Calu3 (cell line): ENCODE results near the gene CCDC92. TPM values are rescaled to one million over a fixed set of nuclear protein-coding genes. Genes with fewer than 3 reads are reported as not detected.

Source experiments
- BruUV-seq: library from RNA; stranded (reverse); fragments of 400-500 nt; replicated peaks from 2 replicates; lab custom pipeline; 2021; lab: Mats Ljungman, UMichigan
- CTCF ChIA-PET: fragments of 300-600 bp; sonication (Branson Sonifier 250); formaldehyde crosslinking; loops from one replicate; lab custom pipeline; 2022; ENCODE audit warnings: antibody characterized with exemption; lab: Charles Lee
- DNase-seq: peaks from one replicate; pipeline ENCODE4 v3.0.0; 2022
- H3K27ac Mint-ChIP-seq: one replicate; pipeline ENCODE4 v1.8.0; 2022; ENCODE audit warnings: mixed read lengths; ENCODE audit not compliant: unreplicated experiment
- H3K27me3 Mint-ChIP-seq: one replicate; pipeline ENCODE4 v1.8.0; 2022; ENCODE audit warnings: mixed read lengths; ENCODE audit not compliant: unreplicated experiment
- H3K36me3 Mint-ChIP-seq: one replicate; pipeline ENCODE4 v1.8.0; 2022; ENCODE audit warnings: mild to moderate bottlenecking, moderate library complexity, mixed read lengths; ENCODE audit not compliant: insufficient read depth, unreplicated experiment
- H3K4me1 Mint-ChIP-seq: one replicate; pipeline ENCODE4 v1.8.0; 2022; ENCODE audit warnings: mild to moderate bottlenecking, low read depth, mixed read lengths; ENCODE audit not compliant: unreplicated experiment
- H3K4me3 Mint-ChIP-seq: one replicate; pipeline ENCODE4 v1.8.0; 2022; ENCODE audit warnings: mild to moderate bottlenecking, low read depth, moderate library complexity, mixed read lengths; ENCODE audit not compliant: unreplicated experiment
- H3K9me3 Mint-ChIP-seq: one replicate; pipeline ENCODE4 v1.8.0; 2022; ENCODE audit warnings: low read depth, mixed read lengths; ENCODE audit not compliant: unreplicated experiment
- intact Hi-C: fragments of 100-400 bp; cut with micrococcal nuclease; formaldehyde crosslinking; loops from one replicate; pipeline ENCODE4 v1.10.0; 2022; ENCODE audit not compliant: unreplicated experiment
- total RNA-seq: library from RNA; stranded (reverse); gene quantifications from 2 replicates; pipeline ENCODE4 v1.2.3, GENCODE V29; 2022
- TF ChIP-seq, protein P1 (sequence below): fragments of 200-600 bp; IDR thresholded peaks from one replicate; pipeline ENCODE4 v1.8.0; 2022; ENCODE audit warnings: antibody characterized with exemption; ENCODE audit not compliant: unreplicated experiment

The CCDC92 gene
- total RNA-seq, 1 experiment from 2014 or later: 35.0 TPM

DNA sequence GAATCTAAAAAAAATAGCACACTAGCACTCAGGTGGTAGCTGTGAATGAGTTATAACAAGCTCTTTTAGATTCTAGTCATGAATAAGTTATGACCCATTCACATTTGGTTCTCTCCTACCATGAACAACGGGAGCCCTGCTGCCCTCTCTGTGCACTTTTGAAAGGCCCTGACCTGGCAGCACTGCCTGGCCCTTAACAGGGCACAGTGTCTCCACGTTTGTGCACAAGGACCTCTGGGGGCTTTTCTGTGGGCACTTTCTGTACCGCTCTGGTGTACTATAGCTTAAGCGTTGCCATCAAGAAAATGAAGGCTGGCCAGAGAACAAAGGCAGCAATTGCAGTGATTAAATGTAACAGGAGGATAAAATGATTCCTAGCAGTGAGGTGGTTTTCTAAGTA, 21.2 kb downstream of the CCDC92 start:
- no TSS peak for BruUV-seq
- H3K4me3 Mint-ChIP-seq: no peak overlapping the region
- no peak overlapping the region for H3K27ac Mint-ChIP-seq
- TF ChIP-seq, protein P1, sequence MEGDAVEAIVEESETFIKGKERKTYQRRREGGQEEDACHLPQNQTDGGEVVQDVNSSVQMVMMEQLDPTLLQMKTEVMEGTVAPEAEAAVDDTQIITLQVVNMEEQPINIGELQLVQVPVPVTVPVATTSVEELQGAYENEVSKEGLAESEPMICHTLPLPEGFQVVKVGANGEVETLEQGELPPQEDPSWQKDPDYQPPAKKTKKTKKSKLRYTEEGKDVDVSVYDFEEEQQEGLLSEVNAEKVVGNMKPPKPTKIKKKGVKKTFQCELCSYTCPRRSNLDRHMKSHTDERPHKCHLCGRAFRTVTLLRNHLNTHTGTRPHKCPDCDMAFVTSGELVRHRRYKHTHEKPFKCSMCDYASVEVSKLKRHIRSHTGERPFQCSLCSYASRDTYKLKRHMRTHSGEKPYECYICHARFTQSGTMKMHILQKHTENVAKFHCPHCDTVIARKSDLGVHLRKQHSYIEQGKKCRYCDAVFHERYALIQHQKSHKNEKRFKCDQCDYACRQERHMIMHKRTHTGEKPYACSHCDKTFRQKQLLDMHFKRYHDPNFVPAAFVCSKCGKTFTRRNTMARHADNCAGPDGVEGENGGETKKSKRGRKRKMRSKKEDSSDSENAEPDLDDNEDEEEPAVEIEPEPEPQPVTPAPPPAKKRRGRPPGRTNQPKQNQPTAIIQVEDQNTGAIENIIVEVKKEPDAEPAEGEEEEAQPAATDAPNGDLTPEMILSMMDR: no peak
- H3K9me3 Mint-ChIP-seq: no peaks in the 10 kb centered on the region
- H3K4me1 Mint-ChIP-seq: no peaks in the 10 kb centered on the region
- intact Hi-C loops: no loop called here
- H3K36me3 Mint-ChIP-seq: no peaks in the 10 kb centered on the region
- CTCF ChIA-PET: no interaction called here
- no peak for DNase-seq
- H3K27me3 Mint-ChIP-seq: no peaks in the 10 kb centered on the region

DNA sequence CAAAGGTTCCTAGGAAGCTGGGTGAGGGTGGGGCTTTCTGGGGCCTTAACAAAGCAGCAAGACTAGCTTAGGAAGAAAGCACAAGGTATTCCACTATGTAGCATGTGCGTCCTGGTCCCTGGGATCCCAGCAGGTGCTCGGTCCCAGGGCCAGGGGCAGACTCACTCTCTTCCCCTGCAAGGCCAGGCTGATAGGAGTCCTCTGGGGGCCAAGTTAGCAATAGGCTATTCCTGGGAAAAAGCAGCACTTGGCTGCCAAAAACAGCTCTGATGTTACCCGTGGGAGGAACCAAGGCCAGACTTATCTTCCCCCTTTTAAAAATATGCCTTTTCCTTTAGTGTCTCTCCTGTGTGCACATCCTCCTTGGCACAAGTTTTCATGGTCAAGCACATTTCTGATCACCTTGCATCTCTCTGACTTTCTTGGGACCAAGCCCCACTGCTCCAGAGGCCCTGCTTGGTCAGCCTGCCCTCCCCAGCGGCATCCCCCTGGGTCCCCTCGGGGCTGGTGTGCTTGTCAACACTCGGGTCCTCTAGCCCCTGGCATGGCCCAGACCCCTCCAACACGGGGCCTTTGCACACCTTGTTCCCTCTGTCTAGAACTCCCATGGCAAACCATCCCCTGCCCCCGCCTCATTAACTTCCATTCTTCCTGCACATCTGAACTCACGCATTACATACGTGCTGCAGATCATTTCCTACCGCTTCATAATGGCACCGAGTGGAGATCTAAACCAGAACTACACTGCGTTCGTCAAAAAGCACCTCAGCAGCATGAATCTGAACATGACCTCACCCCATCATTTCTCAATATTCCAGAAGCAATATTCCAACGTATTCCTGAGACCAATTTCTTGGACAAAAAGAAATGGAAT, 21.9 kb downstream of the CCDC92 start:
- TF ChIP-seq, protein P1: no peak
- Mint-ChIP-seq H3K36me3 (no peaks in the 10 kb centered on the region), H3K4me1 (no peaks in the 10 kb centered on the region), H3K9me3 (no peaks in the 10 kb centered on the region), H3K27ac (no peak overlapping the region), H3K27me3 (no peaks in the 10 kb centered on the region), H3K4me3 (no peak overlapping the region)
- DNase-seq: no peak
- CTCF ChIA-PET: no interaction called here
- no TSS peak for BruUV-seq
- intact Hi-C loops: no loop called here

DNA sequence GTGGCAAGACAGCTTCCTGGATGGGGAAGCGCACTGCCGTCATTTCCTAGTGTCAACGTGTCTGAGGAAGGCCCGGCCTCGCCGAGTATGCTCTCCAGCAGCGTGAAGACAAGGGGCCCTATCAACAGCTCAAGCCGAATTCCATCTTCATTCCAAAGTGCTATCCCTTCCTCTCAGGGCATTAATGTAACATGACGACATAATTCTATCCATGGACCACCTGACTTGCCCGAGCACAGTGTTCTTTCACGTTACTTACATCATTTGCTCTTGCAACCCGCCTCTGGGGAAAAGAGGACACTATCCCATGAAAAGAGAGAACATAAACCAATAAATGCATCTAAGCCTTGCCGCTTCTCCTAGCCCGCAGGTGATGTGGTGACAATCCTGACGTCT, 22.9 kb downstream of the CCDC92 start:
- no peaks in the 10 kb centered on the region for H3K4me1 Mint-ChIP-seq
- CTCF ChIA-PET: no interaction called here
- no peaks in the 10 kb centered on the region for H3K9me3 Mint-ChIP-seq

DNA sequence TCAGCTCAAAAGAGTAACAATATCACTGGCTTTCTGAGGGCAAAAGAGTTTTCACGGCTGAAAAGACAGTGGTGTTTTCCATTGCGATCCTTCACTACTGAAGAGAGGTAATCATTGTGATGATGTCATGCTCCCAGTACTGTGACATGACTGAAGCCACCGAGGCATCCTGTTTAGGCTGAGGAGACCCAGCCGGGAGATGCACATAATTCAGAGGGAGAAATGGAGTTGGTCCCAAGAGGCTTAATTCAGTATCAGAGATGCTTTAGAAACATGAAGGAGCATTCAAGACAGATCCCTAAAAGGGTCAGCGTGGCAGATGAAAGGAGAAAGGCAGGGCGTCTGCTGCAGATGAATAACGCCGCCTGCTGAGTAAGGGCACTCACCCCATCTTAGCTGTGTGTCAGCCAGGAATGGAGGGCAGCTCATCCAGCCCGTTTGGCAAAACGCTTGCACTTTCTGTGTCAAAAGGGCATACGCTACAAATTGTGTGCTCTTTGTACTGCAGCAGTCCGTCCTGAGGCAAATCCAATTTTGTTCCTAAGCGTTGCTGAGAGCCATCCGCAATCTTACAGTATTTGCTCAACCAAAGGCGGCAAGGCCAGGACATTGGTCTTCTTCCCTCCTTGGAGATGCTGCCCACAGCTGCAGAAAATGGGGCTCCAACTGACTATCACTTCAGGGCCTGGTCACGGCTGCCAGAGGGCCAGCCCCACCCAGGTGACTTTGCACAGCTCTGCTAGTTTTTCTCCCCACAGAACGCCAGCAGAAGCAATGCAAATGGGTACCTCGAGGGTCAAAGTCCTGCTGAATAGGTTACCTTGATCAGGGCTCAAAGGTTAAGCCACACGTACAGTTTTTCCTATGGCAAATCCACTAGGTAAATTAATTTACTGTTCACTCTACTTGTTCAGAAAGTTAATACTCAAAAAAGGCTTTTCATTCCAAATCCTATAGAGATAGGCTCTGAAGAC, 23.5 kb downstream of the CCDC92 start:
- CTCF ChIA-PET: no interaction called here
- BruUV-seq: no TSS peak
- TF ChIP-seq, protein P1: no peak
- no peak for DNase-seq
- intact Hi-C loops: no loop called here
- Mint-ChIP-seq H3K36me3 (no peaks in the 10 kb centered on the region), H3K4me1 (no peaks in the 10 kb centered on the region), H3K9me3 (no peaks in the 10 kb centered on the region), H3K4me3 (no peak overlapping the region), H3K27ac (no peak overlapping the region), H3K27me3 (no peaks in the 10 kb centered on the region)

More for the DNA sequence above, 22.9 kb downstream of the CCDC92 start:
- no peaks in the 10 kb centered on the region for H3K36me3 Mint-ChIP-seq
- intact Hi-C loops: no loop called here
- H3K4me3 Mint-ChIP-seq: no peak overlapping the region
- BruUV-seq: no TSS peak
- no peak overlapping the region for H3K27ac Mint-ChIP-seq
- no peaks in the 10 kb centered on the region for H3K27me3 Mint-ChIP-seq
- no peak for DNase-seq
- TF ChIP-seq, protein P1: no peak
